ENCODE data around the gene STOX2. TPM values are rescaled to one million over a fixed set of nuclear protein-coding genes. Genes with fewer than 3 reads are reported as not detected.

STOX2 gene
- total and polyA plus RNA-seq, 10 of the 15 experiments (the other 5 are each of a cell fraction or from before 2014, with no cell fraction given): 0.01 to 1.2 (median 0.18) TPM; not detected in 4

- CTCF ChIA-PET: no interaction called here
- TF ChIP-seq CHD4 (IDR thresholded peaks at IDR 0.05) (no peak), ZBTB33 (IDR thresholded peaks at IDR 0.05) (no peak), CEBPZ (IDR thresholded peaks at IDR 0.05; ENCODE audit: low read depth, low read length) (no peak), MYC (IDR thresholded peaks at IDR 0.05; ENCODE audit: insufficient read depth, insufficient read length, insufficient replicate concordance, low read length, severe bottlenecking) (no peak), CBX5 (IDR thresholded peaks at IDR 0.05; ENCODE audit: low read depth) (no peak), IRF4 (IDR thresholded peaks at IDR 0.05; ENCODE audit: low read depth, low read length) (no peak), TBL1XR1 (IDR thresholded peaks at IDR 0.05; ENCODE audit: low read depth, low read length) (no peak), MAX (IDR thresholded peaks at IDR 0.05; ENCODE audit: low read depth, low read length) (no peak), RAD21 (IDR thresholded peaks at IDR 0.05; ENCODE audit: insufficient read depth, low read depth, low read length) (no peak), GATAD2B (conservative IDR thresholded peaks at IDR 0.05; ENCODE audit: low read depth) (no peak), NR2C2 (IDR thresholded peaks at IDR 0.05; ENCODE audit: borderline replicate concordance, control insufficient read depth, insufficient read length, low read depth) (no peak), ESRRA (IDR thresholded peaks at IDR 0.05; ENCODE audit: low read length) (no peak), MXI1 (IDR thresholded peaks at IDR 0.05; ENCODE audit: low read depth, low read length) (no peak)
Measured at GRCh38 chr4:183986291-183986970, 81.3 kb downstream of the STOX2 start.

More at GRCh38 chr4:183986291-183986970, 81.3 kb downstream of the STOX2 start:
- in situ Hi-C loops (cut with MboI): no loop called here
- no peak overlapping the region for H3K4me3 ChIP-seq
- H3K27me3 ChIP-seq (replicated peaks in 1 of 2; ENCODE audit: control insufficient read depth in 2 of 2, insufficient read depth in 2 of 2, low read length in 1 of 2): no peaks in the 10 kb centered on the region; a peak in 1 of 4 replicates
- DNase-seq (ENCODE audit: low read depth, low spot score): no peak
- H2AFZ ChIP-seq (ENCODE audit: control insufficient read depth, low read depth, low read length): no peak overlapping the region
- H3K9ac ChIP-seq (ENCODE audit: control insufficient read depth, insufficient read depth, low read length): no peak overlapping the region
- H3K79me2 ChIP-seq (ENCODE audit: control insufficient read depth, insufficient read depth, low read length): no peaks in the 10 kb centered on the region
- no peak for FAIRE-seq
- SMC1A ChIA-PET (ENCODE audit: uncharacterized antibody, unreplicated experiment): no interaction called here
- BruUV-seq (replicated peaks): no TSS peak
- no peaks in the 10 kb centered on the region for H4K20me1 ChIP-seq (ENCODE audit: control insufficient read depth, insufficient read depth)
- H3K4me1 ChIP-seq (ENCODE audit: control insufficient read depth, insufficient read depth, low read length): no peaks in the 10 kb centered on the region
- no peak overlapping the region for H3K27ac ChIP-seq (ENCODE audit: control insufficient read depth, insufficient read depth)
- RAD21 ChIA-PET (ENCODE audit: unreplicated experiment): no interaction called here
- no peak overlapping the region for H3K4me2 ChIP-seq (ENCODE audit: control insufficient read depth, insufficient read depth)
- intact Hi-C loops (cut with micrococcal nuclease; ENCODE audit: unreplicated experiment): no loop called here
- no peak for ATAC-seq
- WGBS (ENCODE audit: insufficient coverage, insufficient replicate concordance, low lambda C conversion rate, missing lambda C conversion rate): 47% methylated on average over 18 of the region's 18 CpGs
- H3K9me3 ChIP-seq (replicated peaks; ENCODE audit: control insufficient read depth, insufficient read depth, low read length): no peaks in the 10 kb centered on the region
- no peaks in the 10 kb centered on the region for H3K36me3 ChIP-seq (ENCODE audit: control insufficient read depth in 2 of 2, insufficient read depth in 2 of 2, low read length in 1 of 2)
- POLR2A ChIA-PET: no interaction called here

Data from GM12878 (cell line).